Activated T-helper 1 cell treated with anti-CD3 and anti-CD28 coated beads, Interleukin-12 subunit alpha, Interleukin-12 subunit beta, Interleukin-2, Interleukin-4 antibody, amounts not matched to agents 30 ng/mL and 10 ng/mL and 1 ng/mL, durations not matched to agents 14 hours and 24 hours and 36 hours (primary cell): ENCODE results near the gene CTU2. TPM values are rescaled to one million over a fixed set of nuclear protein-coding genes. Genes with fewer than 3 reads are reported as not detected.

Source experiments
- DNase-seq: peaks from one replicate; pipeline ENCODE4 v3.0.0; 2021; ENCODE audit warnings: low spot score
- H3K27ac Mint-ChIP-seq: one replicate; pipeline ENCODE4 v1.8.0; 2021; ENCODE audit warnings: mild to moderate bottlenecking, mixed read lengths
- H3K27me3 Mint-ChIP-seq: one replicate; pipeline ENCODE4 v1.8.0; 2022; ENCODE audit warnings: mild to moderate bottlenecking, moderate library complexity, mixed read lengths; ENCODE audit not compliant: insufficient read depth
- H3K36me3 Mint-ChIP-seq: one replicate; pipeline ENCODE4 v1.8.0; 2021; ENCODE audit warnings: low read depth, mixed read lengths
- H3K4me1 Mint-ChIP-seq: one replicate; pipeline ENCODE4 v1.8.0; 2021; ENCODE audit warnings: low read depth, mixed read lengths
- H3K4me3 Mint-ChIP-seq: one replicate; pipeline ENCODE4 v1.8.0; 2021; ENCODE audit warnings: mild to moderate bottlenecking, moderate library complexity, mixed read lengths
- H3K9me3 Mint-ChIP-seq: one replicate; pipeline ENCODE4 v1.8.0; 2021; ENCODE audit warnings: mixed read lengths
- intact Hi-C: fragments of 100-400 bp; cut with micrococcal nuclease; formaldehyde crosslinking; loops from one replicate; pipeline ENCODE4 v1.15.1; 2024
- total RNA-seq: library from RNA; stranded (reverse); gene quantifications from 2 replicates; pipeline ENCODE4 v1.2.3, GENCODE V29; 2022

CTU2 gene
- total RNA-seq, 1 donor from 2014 or later: 74.7 TPM

- Mint-ChIP-seq H3K4me3 (no peak overlapping the region), H3K9me3 (no peaks in the 10 kb centered on the region), H3K4me1 (peaks cover 10% of the 10 kb centered on the region), H3K27me3 (no peaks in the 10 kb centered on the region), H3K27ac (no peak overlapping the region), H3K36me3 (peaks cover 2% of the 10 kb centered on the region)
- DNase-seq: peak; percentile 47
- intact Hi-C loops: loop anchor here (1.0 to 2.0 kb wide), 4 partner anchors 41 to 423 kb away; partner anchors contain the start of genes GALNS, PIEZO1 and TRAPPC2L
Observed at GRCh38 chr16:88743693-88744576, 37.6 kb downstream of the CTU2 start.

- H3K4me1 Mint-ChIP-seq: peaks cover 10% of the 10 kb centered on the region
- H3K4me3 Mint-ChIP-seq: no peak overlapping the region
- H3K9me3 Mint-ChIP-seq: no peaks in the 10 kb centered on the region
- H3K36me3 Mint-ChIP-seq: peaks cover 2% of the 10 kb centered on the region
- intact Hi-C loops: loop anchor here (1.0 to 2.0 kb wide), 5 partner anchors 8 to 422 kb away; partner anchors contain the start of genes GALNS, PIEZO1 and TRAPPC2L
- DNase-seq: no peak
- no peak overlapping the region for H3K27ac Mint-ChIP-seq
- no peaks in the 10 kb centered on the region for H3K27me3 Mint-ChIP-seq
Observed at GRCh38 chr16:88744577-88745521, 38.5 kb downstream of the CTU2 start.

GRCh38 chr16:88746506-88746905 is 40.2 kb downstream of the CTU2 start:
- DNase-seq: no peak
- intact Hi-C loops: no loop called here
- Mint-ChIP-seq H3K36me3 (peaks cover 2% of the 10 kb centered on the region), H3K4me3 (no peak overlapping the region), H3K4me1 (peaks cover 10% of the 10 kb centered on the region), H3K27me3 (no peaks in the 10 kb centered on the region), H3K9me3 (no peaks in the 10 kb centered on the region), H3K27ac (peak overlapping the region; percentile 29)

- no peak for DNase-seq
- Mint-ChIP-seq H3K36me3 (peaks cover 2% of the 10 kb centered on the region), H3K4me3 (no peak overlapping the region), H3K4me1 (peaks cover 10% of the 10 kb centered on the region), H3K27me3 (no peaks in the 10 kb centered on the region), H3K9me3 (no peaks in the 10 kb centered on the region), H3K27ac (no peak overlapping the region)
- intact Hi-C loops: no loop called here
Observed at GRCh38 chr16:88747588-88748301, 41.4 kb downstream of the CTU2 start.

DNA sequence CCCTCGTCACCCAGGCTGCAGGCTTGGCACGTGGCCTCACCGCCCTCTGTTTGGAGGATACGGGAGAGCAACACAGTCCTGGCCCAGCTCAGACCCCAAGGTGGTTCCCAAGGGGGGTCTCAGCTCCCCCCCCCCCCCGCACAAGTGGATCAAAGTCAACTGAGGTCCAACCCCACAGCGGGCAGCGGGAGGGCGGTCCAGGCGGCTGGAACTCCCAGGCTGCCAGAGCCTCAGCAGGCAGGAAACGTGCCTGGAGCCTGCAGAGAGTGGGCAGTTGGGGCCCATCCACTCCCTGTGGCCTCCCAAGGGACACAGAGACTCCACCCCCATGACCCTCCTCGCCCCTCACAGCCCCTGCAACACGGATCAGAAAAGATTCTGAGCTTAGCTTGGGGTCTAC is 42.1 kb downstream of the CTU2 start:
- no peak overlapping the region for H3K4me3 Mint-ChIP-seq
- no peak for DNase-seq
- no peaks in the 10 kb centered on the region for H3K9me3 Mint-ChIP-seq
- H3K27ac Mint-ChIP-seq: no peak overlapping the region
- H3K4me1 Mint-ChIP-seq: peaks cover 10% of the 10 kb centered on the region
- peaks cover 3% of the 10 kb centered on the region for H3K36me3 Mint-ChIP-seq
- intact Hi-C loops: no loop called here
- no peaks in the 10 kb centered on the region for H3K27me3 Mint-ChIP-seq

GRCh38 chr16:88749358-88749757 is 43.1 kb downstream of the CTU2 start:
- Mint-ChIP-seq H3K4me3 (no peak overlapping the region), H3K4me1 (peaks cover 10% of the 10 kb centered on the region), H3K27me3 (no peaks in the 10 kb centered on the region), H3K9me3 (no peaks in the 10 kb centered on the region), H3K36me3 (peaks cover 3% of the 10 kb centered on the region), H3K27ac (no peak overlapping the region)
- no peak for DNase-seq
- intact Hi-C loops: no loop called here

GRCh38 chr16:88750854-88751253 is 44.6 kb downstream of the CTU2 start:
- H3K9me3 Mint-ChIP-seq: no peaks in the 10 kb centered on the region
- H3K27ac Mint-ChIP-seq: no peak overlapping the region
- H3K36me3 Mint-ChIP-seq: peaks cover 3% of the 10 kb centered on the region
- DNase-seq: no peak
- intact Hi-C loops: no loop called here
- peaks cover 8% of the 10 kb centered on the region for H3K4me1 Mint-ChIP-seq
- no peak overlapping the region for H3K4me3 Mint-ChIP-seq
- H3K27me3 Mint-ChIP-seq: no peaks in the 10 kb centered on the region

DNA sequence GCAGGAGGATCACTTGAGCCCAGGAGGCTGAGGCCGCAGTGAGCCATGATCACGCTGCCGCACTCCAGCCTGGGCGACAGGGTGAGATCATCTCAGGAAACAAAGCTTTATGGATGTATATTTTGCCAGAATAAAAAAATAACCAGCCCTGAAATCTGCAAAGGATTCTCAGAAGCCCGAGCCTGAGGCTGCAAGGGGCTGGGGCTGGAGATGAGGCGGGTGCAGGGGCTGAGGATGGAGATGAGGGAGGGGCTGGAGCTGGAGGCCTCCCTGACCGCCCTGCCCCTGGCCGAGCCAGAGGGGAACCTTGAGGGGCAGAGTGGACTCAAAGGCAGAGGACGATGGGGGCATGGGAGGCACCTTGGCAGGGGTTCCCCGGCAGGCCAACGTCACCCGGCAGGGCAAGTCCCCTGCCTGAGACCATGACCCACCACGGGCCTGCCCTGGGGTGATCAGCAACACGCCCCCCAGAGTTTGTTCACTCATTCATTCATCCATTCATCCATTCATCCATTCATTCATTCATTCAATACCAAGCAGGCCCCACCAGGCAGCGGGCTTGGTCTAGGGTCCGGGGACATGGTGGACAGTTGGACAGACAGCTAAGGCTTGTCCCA is 46.2 kb downstream of the CTU2 start:
- H3K4me3 Mint-ChIP-seq: no peak overlapping the region
- H3K27me3 Mint-ChIP-seq: no peaks in the 10 kb centered on the region
- H3K4me1 Mint-ChIP-seq: no peaks in the 10 kb centered on the region
- peaks cover 3% of the 10 kb centered on the region for H3K36me3 Mint-ChIP-seq
- no peaks in the 10 kb centered on the region for H3K9me3 Mint-ChIP-seq
- intact Hi-C loops: no loop called here
- DNase-seq: no peak
- no peak overlapping the region for H3K27ac Mint-ChIP-seq

- intact Hi-C loops: no loop called here
- H3K27me3 Mint-ChIP-seq: no peaks in the 10 kb centered on the region
- DNase-seq: no peak
- H3K27ac Mint-ChIP-seq: no peak overlapping the region
- no peak overlapping the region for H3K4me3 Mint-ChIP-seq
- no peaks in the 10 kb centered on the region for H3K4me1 Mint-ChIP-seq
- H3K9me3 Mint-ChIP-seq: no peaks in the 10 kb centered on the region
- H3K36me3 Mint-ChIP-seq: peaks cover 1% of the 10 kb centered on the region
Observed at GRCh38 chr16:88753191-88753590, 46.9 kb downstream of the CTU2 start.

DNA sequence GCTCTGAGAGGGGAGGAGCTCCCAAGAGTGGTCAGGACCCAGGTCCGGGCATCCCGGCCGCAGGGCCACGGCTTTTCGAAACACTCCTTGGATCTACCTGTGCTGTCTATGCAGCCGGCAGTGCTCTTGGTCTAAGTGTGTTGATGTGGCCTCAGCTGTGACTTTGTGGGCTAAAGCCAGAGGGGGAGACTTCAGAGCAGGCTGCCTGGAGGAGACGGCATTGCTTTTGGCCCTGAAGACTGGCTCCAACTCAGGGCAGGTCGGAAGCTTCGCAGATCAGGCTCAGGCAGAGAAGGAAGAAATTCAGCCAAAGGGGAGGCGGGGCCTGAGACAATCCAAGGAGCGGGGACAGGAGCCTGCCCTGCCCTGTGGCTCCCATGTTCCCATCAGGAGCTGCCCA is 47.3 kb downstream of the CTU2 start:
- Mint-ChIP-seq H3K36me3 (peaks cover 1% of the 10 kb centered on the region), H3K9me3 (no peaks in the 10 kb centered on the region), H3K27ac (no peak overlapping the region), H3K4me3 (no peak overlapping the region), H3K4me1 (peaks cover 3% of the 10 kb centered on the region), H3K27me3 (no peaks in the 10 kb centered on the region)
- no peak for DNase-seq
- intact Hi-C loops: no loop called here

DNA sequence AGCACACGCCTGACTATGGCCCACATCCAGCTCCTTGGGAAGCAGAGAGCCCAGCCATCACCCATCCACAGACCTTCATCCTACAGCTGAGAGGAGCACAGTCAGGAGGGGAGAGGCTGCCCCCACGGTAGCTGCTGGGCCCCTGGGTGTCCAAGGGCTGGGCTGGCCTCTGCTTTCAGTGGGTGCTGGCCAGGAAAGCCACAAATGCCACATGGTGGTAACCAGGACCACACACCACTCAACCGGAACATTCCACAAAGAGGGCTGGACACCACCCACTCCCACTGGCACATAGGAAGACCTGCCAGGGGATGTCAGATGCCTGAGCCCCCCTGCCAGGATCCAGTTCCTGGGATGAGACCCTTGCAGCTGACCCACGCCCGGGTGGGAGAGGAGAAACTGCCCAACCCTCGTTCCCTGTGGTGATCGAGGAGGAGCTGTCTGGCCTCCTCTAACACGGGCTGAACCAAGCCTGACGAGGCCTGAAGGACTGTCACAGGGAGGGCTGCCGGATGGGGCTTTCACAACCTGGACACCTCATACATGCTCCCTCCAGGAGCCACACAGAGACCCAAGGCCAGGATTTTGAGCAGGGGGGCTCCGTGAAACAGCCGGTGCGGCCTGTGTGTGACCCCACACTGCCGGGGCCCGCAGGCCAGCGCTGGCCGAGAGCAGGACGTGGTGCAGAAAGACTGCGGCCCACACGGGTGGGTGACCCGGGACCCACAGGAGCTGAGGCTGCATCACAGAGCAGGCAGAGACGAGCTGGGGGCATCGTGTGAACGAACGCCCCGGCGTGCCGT is 48.0 kb downstream of the CTU2 start:
- Mint-ChIP-seq H3K4me3 (no peak overlapping the region), H3K27me3 (no peaks in the 10 kb centered on the region), H3K27ac (no peak overlapping the region), H3K36me3 (peaks cover 1% of the 10 kb centered on the region), H3K4me1 (peaks cover 10% of the 10 kb centered on the region), H3K9me3 (no peaks in the 10 kb centered on the region)
- no peak for DNase-seq
- intact Hi-C loops: no loop called here
